Loucy (cell line): Measurements from ENCODE around the gene PA2G4.
"Not testable (repeated sequence)": the region's sequence is repeated elsewhere in the genome, so short reads cannot be mapped to it uniquely, and the experiment has no call there.

ENCODE experiments used
- H2AFZ ChIP-seq: fragments of 200-600 bp; sonication (generic); 2 replicates; pipeline ENCODE4 v1.6.0; 2016; ENCODE audit warnings: antibody characterized with exemption, mild to moderate bottlenecking, low read length, moderate library complexity
- H3F3A ChIP-seq: fragments of 200-600 bp; 2 replicates; pipeline ENCODE4 v1.6.0; 2016; ENCODE audit warnings: antibody characterized with exemption, low read depth, mild to moderate bottlenecking
- H3K27me3 ChIP-seq: fragments of 200-600 bp; sonication (generic); 2 replicates; pipeline ENCODE4 v1.6.1; 2014; ENCODE audit warnings: low read length, mild to moderate bottlenecking; ENCODE audit not compliant: insufficient read depth, poor library complexity, severe bottlenecking
- H3K36me3 ChIP-seq: fragments of 200-600 bp; sonication (generic); 2 replicates; pipeline ENCODE4 v1.6.1; 2016; ENCODE audit warnings: low read length; ENCODE audit not compliant: insufficient read depth
- H3K4me1 ChIP-seq: fragments of 200-600 bp; sonication (generic); 2 replicates; pipeline ENCODE4 v1.5.1; 2014; ENCODE audit warnings: low read length, mild to moderate bottlenecking; ENCODE audit not compliant: insufficient read depth, poor library complexity, severe bottlenecking
- H3K4me2 ChIP-seq: fragments of 200-600 bp; sonication (generic); 2 replicates; pipeline ENCODE4 v1.6.0; 2014; ENCODE audit warnings: antibody characterized with exemption, low read length, low read depth, mild to moderate bottlenecking; ENCODE audit not compliant: poor library complexity, severe bottlenecking
- H3K4me3 ChIP-seq: fragments of 200-600 bp; sonication (generic); 2 replicates; pipeline ENCODE4 v1.5.1; 2014; ENCODE audit warnings: low read length, mild to moderate bottlenecking, mixed read lengths; ENCODE audit not compliant: poor library complexity, severe bottlenecking
- H3K79me2 ChIP-seq: fragments of 200-600 bp; sonication (generic); 2 replicates; pipeline ENCODE4 v1.6.1; 2014; ENCODE audit warnings: low read length; ENCODE audit not compliant: insufficient read depth
- H3K9ac ChIP-seq: fragments of 200-600 bp; sonication (generic); 2 replicates; pipeline ENCODE4 v1.6.0; 2014; ENCODE audit warnings: mild to moderate bottlenecking, low read depth, low read length, moderate library complexity; ENCODE audit not compliant: poor library complexity, severe bottlenecking
- H3K9me2 ChIP-seq: fragments of 200-600 bp; sonication (generic); replicated peaks from 2 replicates; pipeline ENCODE4 v1.6.1; 2016; ENCODE audit warnings: low read depth, low read length, mixed read lengths
- H3K9me3 ChIP-seq: fragments of 200-600 bp; sonication (generic); 2 replicates; pipeline ENCODE4 v1.6.1; 2014; ENCODE audit warnings: mild to moderate bottlenecking, antibody characterized with exemption, low read length, low read depth; ENCODE audit not compliant: insufficient read depth
- H4K20me1 ChIP-seq: fragments of 200-600 bp; sonication (generic); 2 replicates; pipeline ENCODE4 v1.6.0; 2014; ENCODE audit warnings: antibody characterized with exemption, low read length, mild to moderate bottlenecking; ENCODE audit not compliant: insufficient read depth, poor library complexity, severe bottlenecking
- CTCF ChIP-seq: fragments of 200-600 bp; sonication (generic); conservative IDR thresholded peaks from 2 replicates; pipeline ENCODE4 v1.5.1; 2014; ENCODE audit warnings: mild to moderate bottlenecking, antibody characterized with exemption, low read length
- EZH2phosphoT487 ChIP-seq: fragments of 200-600 bp; IDR thresholded peaks from 2 replicates; pipeline ENCODE4 v1.6.1; 2018; ENCODE audit warnings: antibody characterized with exemption, mild to moderate bottlenecking, moderate library complexity, borderline replicate concordance

Gene PA2G4

GRCh38 chr12:56114084-56114483 is 9.7 kb downstream of the PA2G4 start:
- Histone ChIP-seq H3K4me2 (no peak overlapping the region), H3K27me3 (peaks cover 7% of the 10 kb centered on the region), H3K36me3 (peaks cover 55% of the 10 kb centered on the region), H3K9ac (no peak overlapping the region), H3K9me3 (no peaks in the 10 kb centered on the region), H4K20me1 (peaks cover 13% of the 10 kb centered on the region), H3F3A (peaks cover 24% of the 10 kb centered on the region), H3K79me2 (peaks cover 18% of the 10 kb centered on the region), H3K4me3 (no peak overlapping the region), H3K4me1 (peaks cover 12% of the 10 kb centered on the region), H2AFZ (no peak overlapping the region), H3K9me2 (no peaks in the 10 kb centered on the region)
- TF ChIP-seq CTCF (no peak), EZH2phosphoT487 (no peak)

GRCh38 chr12:56115329-56115728 is 11.0 kb downstream of the PA2G4 start:
- TF ChIP-seq CTCF (no peak), EZH2phosphoT487 (no peak)
- peak overlapping the region; percentile 99 for H3K4me3 ChIP-seq
- H3K36me3 ChIP-seq = peaks cover 43% of the 10 kb centered on the region
- peak overlapping the region; percentile 99 for H3K9ac ChIP-seq
- no peaks in the 10 kb centered on the region for H3K9me2 ChIP-seq
- peaks cover 7% of the 10 kb centered on the region for H3K27me3 ChIP-seq
- H4K20me1 ChIP-seq = peaks cover 14% of the 10 kb centered on the region
- H3F3A ChIP-seq = peaks cover 24% of the 10 kb centered on the region
- no peaks in the 10 kb centered on the region for H3K9me3 ChIP-seq
- H3K4me2 ChIP-seq = peak overlapping the region; percentile 74
- no peak overlapping the region for H2AFZ ChIP-seq
- peaks cover 29% of the 10 kb centered on the region for H3K79me2 ChIP-seq
- H3K4me1 ChIP-seq = peaks cover 18% of the 10 kb centered on the region

- Histone ChIP-seq H3K4me2 (peak within 1 kb of the TSS; percentile 74), H3F3A (peaks cover 20% of the 10 kb centered on the region), H3K36me3 (peaks cover 31% of the 10 kb centered on the region)
These were observed 12.1 kb downstream of the PA2G4 start, which contains the start of gene RPL41 for GRCh38 chr12:56116267-56117081. Gene RPL41, plus strand, starts transcription at chr12:56116633.

GRCh38 chr12:56117082-56117706 is 12.8 kb downstream of the PA2G4 start:
- peaks cover 26% of the 10 kb centered on the region for H3K36me3 ChIP-seq

More at GRCh38 chr12:56116267-56117081, 12.1 kb downstream of the PA2G4 start, which contains the start of gene RPL41:
- peak within 1 kb of the TSS; percentile 99 for H3K9ac ChIP-seq
- no peaks in the 10 kb centered on the region for H3K9me2 ChIP-seq
- peaks cover 18% of the 10 kb centered on the region for H3K4me1 ChIP-seq
- peak within 1 kb of the TSS; percentile 99 for H3K4me3 ChIP-seq
- no peak for TF ChIP-seq EZH2phosphoT487
- no peak for TF ChIP-seq CTCF
- peaks cover 35% of the 10 kb centered on the region for H3K79me2 ChIP-seq
- H2AFZ ChIP-seq = peak within 1 kb of the TSS; percentile 99
- no peaks in the 10 kb centered on the region for H3K9me3 ChIP-seq
- H3K27me3 ChIP-seq = peaks cover 7% of the 10 kb centered on the region
- H4K20me1 ChIP-seq = peaks cover 14% of the 10 kb centered on the region

More at GRCh38 chr12:56117082-56117706, 12.8 kb downstream of the PA2G4 start:
- Histone ChIP-seq H3K4me2 (peak overlapping the region; percentile 72), H3K9ac (peak overlapping the region; percentile 99), H3F3A (peaks cover 20% of the 10 kb centered on the region), H3K4me3 (peak overlapping the region; percentile 99), H3K4me1 (peaks cover 18% of the 10 kb centered on the region), H3K79me2 (peaks cover 35% of the 10 kb centered on the region), H4K20me1 (peaks cover 14% of the 10 kb centered on the region)
- not testable (repeated sequence) for H3K9me2 ChIP-seq, H3K9me3 ChIP-seq, H3K27me3 ChIP-seq, H2AFZ ChIP-seq
